Measurements from ENCODE around the gene STX4. TPM values are rescaled to one million over a fixed set of nuclear protein-coding genes. Genes with fewer than 3 reads are reported as not detected.
A peak's percentile ranks its signal among the peaks of the same experiment; 100 is the strongest.

The STX4 gene
- total and polyA plus RNA-seq, 9 of the 15 experiments (the other 6 are each of a cell fraction or from before 2014, with no cell fraction given) = 3.2 to 48.0 (median 21.5) TPM

GRCh38 chr16:31087971-31088370 lies 54.6 kb downstream of the STX4 start (continued):
- TF ChIP-seq, protein P1, sequence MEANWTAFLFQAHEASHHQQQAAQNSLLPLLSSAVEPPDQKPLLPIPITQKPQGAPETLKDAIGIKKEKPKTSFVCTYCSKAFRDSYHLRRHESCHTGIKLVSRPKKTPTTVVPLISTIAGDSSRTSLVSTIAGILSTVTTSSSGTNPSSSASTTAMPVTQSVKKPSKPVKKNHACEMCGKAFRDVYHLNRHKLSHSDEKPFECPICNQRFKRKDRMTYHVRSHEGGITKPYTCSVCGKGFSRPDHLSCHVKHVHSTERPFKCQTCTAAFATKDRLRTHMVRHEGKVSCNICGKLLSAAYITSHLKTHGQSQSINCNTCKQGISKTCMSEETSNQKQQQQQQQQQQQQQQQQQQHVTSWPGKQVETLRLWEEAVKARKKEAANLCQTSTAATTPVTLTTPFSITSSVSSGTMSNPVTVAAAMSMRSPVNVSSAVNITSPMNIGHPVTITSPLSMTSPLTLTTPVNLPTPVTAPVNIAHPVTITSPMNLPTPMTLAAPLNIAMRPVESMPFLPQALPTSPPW (CRISPR knock-in tag; IDR thresholded peaks at IDR 0.05) = no peak
- TF ChIP-seq POLR3A (IDR thresholded peaks at IDR 0.05; ENCODE audit: borderline replicate concordance, extremely low read depth, insufficient read depth, insufficient read length) (no peak), ELF1 (tag; IDR thresholded peaks at IDR 0.05) (no peak), SAP30 (IDR thresholded peaks at IDR 0.05; ENCODE audit: borderline replicate concordance, insufficient read depth, low read depth, low read length, poor library complexity, severe bottlenecking) (no peak), SMAD2 (IDR thresholded peaks at IDR 0.05; ENCODE audit: low read depth, low read length) (no peak)

GRCh38 chr16:31088459-31089183 lies 55.3 kb downstream of the STX4 start, which contains the start of gene PRSS53:
TSS of gene PRSS53 (minus strand) at chr16:31088943. CDS start at chr16:31088809, 134 bp downstream.
- H3K79me2 ChIP-seq (ENCODE audit: control insufficient read depth, insufficient read depth, low read length) = peaks cover 14% of the 10 kb centered on the region
- POLR2A ChIA-PET = interaction anchor here (0.5 to 1.4 kb wide), 6 partner anchors 9 to 96 kb away, joined by 3 to 5 read pairs (median 4); partner anchors contain the start of genes KAT8, ZNF646 and ZNF668
- peaks cover 3% of the 10 kb centered on the region for H3K9me1 ChIP-seq (ENCODE audit: control insufficient read depth, insufficient read depth, low read length)
- H3K27me3 ChIP-seq (ENCODE audit: control insufficient read depth in 2 of 2, insufficient read depth in 2 of 2, low read length in 2 of 2) = no peaks in the 10 kb centered on the region
- no peaks in the 10 kb centered on the region for H3K9me3 ChIP-seq (replicated peaks; ENCODE audit: control insufficient read depth, insufficient read depth, low read depth, low read length)
- no peak for FAIRE-seq
- H4K20me1 ChIP-seq (replicated peaks; ENCODE audit: control insufficient read depth, insufficient read depth, low read length) = peaks cover 8% of the 10 kb centered on the region; the same call in 1 of the 2 replicates
- peaks cover 10 to 50% of the 10 kb centered on the region in 2 experiments; a peak in 3 of 5 replicates for H3K4me1 ChIP-seq (replicated peaks in 1 of 2; ENCODE audit: control insufficient read depth in 2 of 2, insufficient read depth in 2 of 2, low read length in 2 of 2)
- H3K4me3 ChIP-seq = no peak within 1 kb of the TSS
- in situ Hi-C loops (cut with MboI) = no loop called here
- TF ChIP-seq ZNF217 (CRISPR knock-in tag; IDR thresholded peaks at IDR 0.05) (no peak), ZNF57 (CRISPR knock-in tag; IDR thresholded peaks at IDR 0.05) (no peak), FOXA3 (CRISPR knock-in tag; conservative IDR thresholded peaks at IDR 0.05 in 1 of 2, IDR thresholded peaks at IDR 0.05 in 1 of 2) (peak in 1 of 2 experiments; percentile 75; a peak in 1 of 4 replicates), MAX (CRISPR knock-in tag; IDR thresholded peaks at IDR 0.05) (0 out of 2 replicates have a peak, but pooled peaks have one; percentile 10), ZFP36 (IDR thresholded peaks at IDR 0.05; ENCODE audit: low read depth, low read length, partially characterized antibody) (peak; percentile 71), RBFOX2 (IDR thresholded peaks at IDR 0.05; ENCODE audit: low read depth, low read length) (0 out of 2 replicates have a peak, but pooled peaks have one; percentile 11), MEF2A (IDR thresholded peaks at IDR 0.05; ENCODE audit: control insufficient read depth, low read depth, low read length) (no peak), BHLHE40 (IDR thresholded peaks at IDR 0.05; ENCODE audit: low read length) (no peak), PML (IDR thresholded peaks at IDR 0.05; ENCODE audit: low read length) (no peak), TSC22D4 (tag; IDR thresholded peaks at IDR 0.05) (no peak), SMARCA5 (IDR thresholded peaks at IDR 0.05) (0 out of 2 replicates have a peak, but pooled peaks have one; percentile 21), POLR2G (IDR thresholded peaks at IDR 0.05; ENCODE audit: low read depth, low read length) (peak; percentile 51)
- intact Hi-C loops (cut with micrococcal nuclease) = no loop called here
- CTCF ChIA-PET (ENCODE audit: low intra/inter-chr PET ratio) = no interaction called here
- H2AFZ ChIP-seq (ENCODE audit: low read depth, low read length) = no peak within 1 kb of the TSS
- 74% methylated on average over 13 of the region's 15 CpGs for WGBS (ENCODE audit: insufficient coverage, low coverage, missing lambda C conversion rate)
- no peak for ATAC-seq
- peak within 1 kb of the TSS in 1 of 2 experiments; percentile 55; a peak in 2 of 4 replicates for H3K9ac ChIP-seq (ENCODE audit: insufficient read depth in 1 of 2, low read depth in 2 of 2, low read length in 2 of 2)
- H3K4me2 ChIP-seq (ENCODE audit: insufficient read depth, low read length) = no peak within 1 kb of the TSS
- no peak for DNase-seq (ENCODE audit: extremely low read depth in 1 of 4, low spot score in 3 of 4)
- no peak within 1 kb of the TSS for H3K27ac ChIP-seq (ENCODE audit: extremely low read depth, low read depth, low read length)
- no TSS peak for BruUV-seq (replicated peaks)
- H3K36me3 ChIP-seq (ENCODE audit: control insufficient read depth, insufficient read depth, low read length) = peaks cover 51% of the 10 kb centered on the region; the same call in 2 of the 3 replicates

All from K562 (cell line).